Central memory CD4-positive, alpha-beta T cell (primary cell): Measurements from ENCODE around the gene GABPA.

Experiments
- DNase-seq: peaks from one replicate; pipeline ENCODE4 v3.0.0; 2022

GABPA gene

DNA sequence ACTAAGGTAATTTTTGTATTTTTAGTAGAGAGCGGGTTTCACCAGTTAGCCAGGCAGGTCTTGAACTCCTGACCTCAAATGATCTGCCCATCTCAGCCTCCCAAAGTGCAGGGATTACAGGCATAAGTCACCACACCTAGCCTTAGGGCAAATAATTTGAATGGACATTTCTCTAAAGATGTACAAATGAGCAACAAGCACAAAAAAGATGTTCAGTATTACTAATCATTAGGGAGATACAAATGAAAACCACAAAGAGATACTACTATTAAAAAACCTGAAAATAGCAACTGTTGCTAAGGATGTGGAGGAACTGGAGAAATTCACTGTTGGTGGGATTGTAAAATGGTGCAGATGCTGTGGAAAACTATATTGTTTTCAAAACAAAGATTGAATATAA, 79.1 kb downstream of the GABPA start:
- no peak for DNase-seq

DNA sequence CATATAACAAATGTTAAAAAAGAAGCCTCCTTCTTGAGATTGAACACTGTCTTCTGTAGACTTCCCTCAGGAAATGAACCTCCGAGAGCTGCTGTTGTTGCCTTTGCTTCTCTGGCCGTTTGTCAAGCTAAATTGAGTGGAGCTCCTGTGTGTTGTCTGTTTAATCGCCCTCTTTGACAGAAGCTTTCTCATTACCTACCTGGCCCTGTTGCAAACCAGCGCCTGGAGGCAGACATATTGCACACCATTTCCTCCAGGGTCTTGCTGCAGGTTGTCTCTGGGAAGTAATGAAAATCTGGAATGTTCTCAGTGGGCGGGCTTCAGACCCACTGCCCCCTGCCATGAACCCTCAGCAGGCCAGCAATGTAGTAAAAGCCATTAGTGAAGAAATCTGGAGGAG, 83.3 kb downstream of the GABPA start:
- DNase-seq = no peak

DNA sequence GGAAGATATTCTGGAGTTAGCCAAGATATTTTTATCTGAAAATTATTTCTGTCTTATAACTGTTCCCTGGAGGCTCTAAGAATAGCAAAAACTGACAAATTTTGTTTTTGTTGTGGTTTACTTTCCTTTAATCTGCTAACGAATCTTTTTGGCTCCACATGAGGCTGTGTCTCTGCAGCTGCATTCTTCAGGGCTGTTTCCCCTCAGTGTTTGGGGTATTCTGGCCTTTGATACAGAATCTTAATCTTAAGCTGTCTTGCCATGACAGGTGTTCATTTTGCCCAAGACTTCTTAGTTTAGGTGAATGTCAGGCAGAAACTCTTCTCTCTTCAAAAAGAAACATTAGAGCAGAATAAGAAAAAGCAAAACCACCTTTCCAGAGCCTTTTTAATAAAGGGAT, 83.8 kb downstream of the GABPA start:
- no peak for DNase-seq
